ENCODE data around the gene EN1. TPM values are rescaled to one million over a fixed set of nuclear protein-coding genes. Genes with fewer than 3 reads are reported as not detected.

The EN1 gene
- total RNA-seq, 1 donor from 2014 or later = not detected

- peaks cover 72% of the 10 kb centered on the region for H3K27me3 ChIP-seq (ENCODE audit: low read depth)
- H3K4me3 ChIP-seq = no peak overlapping the region
- H3K36me3 ChIP-seq = no peaks in the 10 kb centered on the region
- no peaks in the 10 kb centered on the region for H3K9me3 ChIP-seq (replicated peaks)
- intact Hi-C loops (cut with micrococcal nuclease) = loop anchor here (5.0 kb wide), 1 partner anchor 411 kb away; no protein-coding TSS in a partner anchor
- TF ChIP-seq CTCF (IDR thresholded peaks at IDR 0.05; ENCODE audit: borderline replicate concordance) = peak; percentile 79
- peaks cover 6% of the 10 kb centered on the region for H3K4me1 ChIP-seq
- no peak overlapping the region for H3K27ac ChIP-seq (replicated peaks)
- DNase-seq = no peak
These were observed 34.2 kb upstream of the EN1 start for GRCh38 chr2:118881490-118882129.

- TF ChIP-seq CTCF (IDR thresholded peaks at IDR 0.05; ENCODE audit: borderline replicate concordance) = no peak
- Histone ChIP-seq H3K36me3 (no peaks in the 10 kb centered on the region), H3K4me3 (no peak overlapping the region), H3K4me1 (peaks cover 6% of the 10 kb centered on the region), H3K27ac (replicated peaks) (no peak overlapping the region), H3K27me3 (ENCODE audit: low read depth) (peaks cover 81% of the 10 kb centered on the region), H3K9me3 (replicated peaks) (no peaks in the 10 kb centered on the region)
- DNase-seq = no peak
- intact Hi-C loops (cut with micrococcal nuclease) = loop anchor here (5.0 kb wide), 1 partner anchor 412 kb away; no protein-coding TSS in a partner anchor
These were observed 33.1 kb upstream of the EN1 start for GRCh38 chr2:118880501-118880900.

GRCh38 chr2:118878531-118879149, 31.2 kb upstream of the EN1 start:
- no peaks in the 10 kb centered on the region for H3K36me3 ChIP-seq
- H3K4me1 ChIP-seq = peaks cover 6% of the 10 kb centered on the region
- no peak for TF ChIP-seq CTCF (IDR thresholded peaks at IDR 0.05; ENCODE audit: borderline replicate concordance)
- no peak for DNase-seq
- H3K27me3 ChIP-seq (ENCODE audit: low read depth) = peaks cover 94% of the 10 kb centered on the region
- H3K4me3 ChIP-seq = no peak overlapping the region
- intact Hi-C loops (cut with micrococcal nuclease) = no loop called here
- H3K27ac ChIP-seq (replicated peaks) = no peak overlapping the region
- H3K9me3 ChIP-seq (replicated peaks) = no peaks in the 10 kb centered on the region

- Histone ChIP-seq H3K27me3 (ENCODE audit: low read depth) (peaks cover 100% of the 10 kb centered on the region), H3K36me3 (no peaks in the 10 kb centered on the region), H3K27ac (replicated peaks) (no peak overlapping the region), H3K4me1 (no peaks in the 10 kb centered on the region), H3K9me3 (replicated peaks) (no peaks in the 10 kb centered on the region), H3K4me3 (no peak overlapping the region)
- DNase-seq = no peak
- no peak for TF ChIP-seq CTCF (IDR thresholded peaks at IDR 0.05; ENCODE audit: borderline replicate concordance)
- intact Hi-C loops (cut with micrococcal nuclease) = no loop called here
These were observed 27.9 kb upstream of the EN1 start for GRCh38 chr2:118875318-118875717.

GRCh38 chr2:118874324-118874723, 26.9 kb upstream of the EN1 start:
- no peaks in the 10 kb centered on the region for H3K9me3 ChIP-seq (replicated peaks)
- H3K27ac ChIP-seq (replicated peaks) = no peak overlapping the region
- DNase-seq = no peak
- TF ChIP-seq CTCF (IDR thresholded peaks at IDR 0.05; ENCODE audit: borderline replicate concordance) = no peak
- no peak overlapping the region for H3K4me3 ChIP-seq
- peaks cover 93% of the 10 kb centered on the region for H3K27me3 ChIP-seq (ENCODE audit: low read depth)
- no peaks in the 10 kb centered on the region for H3K4me1 ChIP-seq
- intact Hi-C loops (cut with micrococcal nuclease) = no loop called here
- no peaks in the 10 kb centered on the region for H3K36me3 ChIP-seq
